ENCODE measurements around the gene FLAD1. TPM values are rescaled to one million over a fixed set of nuclear protein-coding genes. Genes with fewer than 3 reads are reported as not detected.
A peak's percentile ranks its signal among the peaks of the same experiment; 100 is the strongest.

The FLAD1 gene
- total and polyA plus RNA-seq, 2 experiments from 2014 or later, result 74.5 to 75.0 TPM

DNA sequence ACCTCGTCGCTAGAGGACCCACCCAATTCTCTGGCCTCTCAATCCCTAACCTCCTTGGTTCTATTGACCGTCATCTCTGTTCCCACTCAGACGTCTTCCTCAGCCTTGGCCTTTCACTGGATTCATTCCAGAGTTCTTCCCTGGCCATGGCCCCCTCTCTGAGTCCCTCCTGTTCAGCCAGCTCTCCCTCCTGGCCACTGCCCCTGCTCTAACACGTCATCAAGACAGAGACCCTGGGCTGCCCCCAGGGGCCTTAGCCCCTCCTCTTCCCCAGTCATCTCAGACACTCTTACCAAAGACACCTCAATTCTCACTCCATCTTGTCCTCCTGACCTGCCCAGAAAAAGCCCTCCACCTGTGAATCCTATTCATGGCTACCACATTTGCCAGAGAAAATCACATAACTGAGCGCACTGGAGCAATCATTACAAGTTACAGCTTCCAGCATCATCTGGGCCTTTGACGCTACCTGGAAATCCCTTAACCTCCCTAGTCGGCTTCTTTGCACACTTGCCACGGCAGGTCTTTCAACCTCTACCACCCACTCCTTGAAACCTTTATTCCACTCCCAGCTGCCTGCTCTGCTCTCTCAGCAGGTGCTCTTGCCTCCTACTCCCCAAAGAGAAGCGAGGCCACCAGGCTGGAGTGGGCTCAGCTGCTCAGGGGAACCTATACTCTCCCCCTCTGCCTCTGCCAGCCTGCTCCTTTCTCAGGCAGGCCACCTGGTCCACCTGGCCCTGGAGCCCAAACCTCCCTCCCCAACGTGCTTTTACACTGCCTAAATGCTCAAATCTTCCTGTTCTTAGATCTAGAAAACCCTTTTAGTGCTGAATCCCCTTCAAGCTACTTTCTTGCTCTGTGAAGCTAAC, 36.5 kb downstream of the FLAD1 start:
- Mint-ChIP-seq H3K9me3 (no peaks in the 10 kb centered on the region), H3K4me1 (peaks cover 40% of the 10 kb centered on the region), H3K4me3 (peak overlapping the region; percentile 33; the same call in 1 of the 3 replicates), H3K36me3 (ENCODE audit: low read depth) (peaks cover 17% of the 10 kb centered on the region), H3K27ac (0 out of 2 replicates have a peak overlapping the region, but pooled peaks have one; percentile 30), H3K27me3 (ENCODE audit: insufficient read depth, low read depth, poor library complexity) (peaks cover 22% of the 10 kb centered on the region)
- H3K9me2 ChIP-seq (ENCODE audit: insufficient read depth), result no peaks in the 10 kb centered on the region
- H3K36me3 ChIP-seq (ENCODE audit: insufficient read depth), result no peaks in the 10 kb centered on the region
- H3K4me2 ChIP-seq, result no peak overlapping the region
- no peak overlapping the region for H2AFZ ChIP-seq
- ATAC-seq, result no peak
- H3K79me2 ChIP-seq (replicated peaks; ENCODE audit: insufficient read depth), result no peaks in the 10 kb centered on the region
- 0 out of 2 replicates have a peak, but pooled peaks cover 3% of the 10 kb centered on the region for H4K20me1 ChIP-seq (replicated peaks; ENCODE audit: insufficient read depth)
- no peak for DNase-seq (ENCODE audit: low spot score)
- H3F3A ChIP-seq (replicated peaks; ENCODE audit: low read depth), result no peaks in the 10 kb centered on the region
- no peak overlapping the region for H3K27ac ChIP-seq (ENCODE audit: low read depth)
- no peaks in the 10 kb centered on the region for H3K27me3 ChIP-seq (ENCODE audit: insufficient read depth)
- TF ChIP-seq NANOG (IDR thresholded peaks at IDR 0.05; ENCODE audit: borderline replicate concordance), result no peak
- TF ChIP-seq CREB1 (CRISPR knock-in tag; IDR thresholded peaks at IDR 0.05; ENCODE audit: low read depth), result no peak
- TF ChIP-seq JUNB (IDR thresholded peaks at IDR 0.05; ENCODE audit: unreplicated experiment), result no peak
- peaks cover 19% of the 10 kb centered on the region for H3K4me1 ChIP-seq (ENCODE audit: insufficient read depth)
- no peak overlapping the region for H3K4me3 ChIP-seq

DNA sequence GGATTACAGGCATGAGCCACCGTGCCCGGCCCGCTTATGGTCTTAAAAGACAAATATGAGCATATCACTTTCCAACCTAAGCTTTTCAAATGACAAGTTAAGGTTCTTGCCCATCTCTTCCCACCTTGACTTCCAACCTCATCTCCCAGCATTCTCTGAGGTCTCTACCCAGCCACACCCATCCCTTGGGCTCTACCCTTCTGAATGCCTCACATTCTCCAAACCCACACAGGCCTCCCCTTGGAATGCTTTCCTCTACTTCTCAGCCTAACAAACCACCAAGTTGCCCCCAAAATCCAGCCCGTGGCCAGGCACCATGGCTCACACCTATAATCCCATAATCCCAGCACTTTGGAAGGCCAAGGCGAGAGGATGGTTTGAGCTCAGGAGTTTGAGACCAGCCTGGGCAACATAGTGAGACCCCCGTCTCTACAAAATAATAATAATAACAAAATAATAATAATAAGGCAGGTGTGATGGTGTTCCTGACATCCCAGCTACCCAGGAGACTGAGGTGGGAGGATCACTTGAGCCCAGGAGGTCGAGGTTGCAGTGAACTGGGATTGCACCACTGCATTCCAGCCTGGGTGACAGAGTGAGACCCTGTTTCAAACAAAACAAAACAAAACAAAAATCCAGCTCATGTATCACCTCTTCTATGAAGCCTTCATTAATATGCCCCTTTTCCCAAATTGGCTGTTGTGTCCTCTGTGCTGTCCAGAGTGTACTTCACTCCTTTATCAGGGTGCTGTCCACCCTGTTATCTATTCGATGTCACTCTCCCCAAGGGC, 39.2 kb downstream of the FLAD1 start:
- Histone ChIP-seq H3K4me3 (no peak overlapping the region), H4K20me1 (replicated peaks; ENCODE audit: insufficient read depth) (0 out of 2 replicates have a peak, but pooled peaks cover 3% of the 10 kb centered on the region), H3K36me3 (ENCODE audit: insufficient read depth) (no peaks in the 10 kb centered on the region), H3K27ac (ENCODE audit: low read depth) (no peak overlapping the region), H3K9me2 (ENCODE audit: insufficient read depth) (no peaks in the 10 kb centered on the region), H3K79me2 (replicated peaks; ENCODE audit: insufficient read depth) (no peaks in the 10 kb centered on the region), H3K27me3 (ENCODE audit: insufficient read depth) (no peaks in the 10 kb centered on the region), H2AFZ (no peak overlapping the region), H3F3A (replicated peaks; ENCODE audit: low read depth) (no peaks in the 10 kb centered on the region), H3K4me1 (ENCODE audit: insufficient read depth) (peaks cover 11% of the 10 kb centered on the region), H3K4me2 (no peak overlapping the region)
- H3K36me3 Mint-ChIP-seq (ENCODE audit: low read depth), result peaks cover 4% of the 10 kb centered on the region; the same call in 2 of the 3 replicates
- DNase-seq (ENCODE audit: low spot score), result no peak
- H3K4me1 Mint-ChIP-seq, result peaks cover 31% of the 10 kb centered on the region
- H3K27ac Mint-ChIP-seq, result no peak overlapping the region
- peaks cover 28% of the 10 kb centered on the region for H3K27me3 Mint-ChIP-seq (ENCODE audit: insufficient read depth, low read depth, poor library complexity)
- H3K4me3 Mint-ChIP-seq, result no peak overlapping the region
- ATAC-seq, result no peak
- H3K9me3 Mint-ChIP-seq, result no peaks in the 10 kb centered on the region
- TF ChIP-seq EZH2phosphoT487 (IDR thresholded peaks at IDR 0.05; ENCODE audit: unreplicated experiment) (no peak), CREB1 (CRISPR knock-in tag; IDR thresholded peaks at IDR 0.05; ENCODE audit: low read depth) (no peak), JUNB (IDR thresholded peaks at IDR 0.05; ENCODE audit: unreplicated experiment) (no peak), POLR2AphosphoS5 (IDR thresholded peaks at IDR 0.05; ENCODE audit: low read depth) (no peak), ZNF114 (CRISPR knock-in tag; IDR thresholded peaks at IDR 0.05) (no peak), EZH2 (IDR thresholded peaks at IDR 0.05; ENCODE audit: low read depth, unreplicated experiment) (no peak), NANOG (IDR thresholded peaks at IDR 0.05; ENCODE audit: borderline replicate concordance) (no peak), STAT1 (IDR thresholded peaks at IDR 0.05; ENCODE audit: unreplicated experiment) (no peak)
- TF ChIP-seq, protein P1, sequence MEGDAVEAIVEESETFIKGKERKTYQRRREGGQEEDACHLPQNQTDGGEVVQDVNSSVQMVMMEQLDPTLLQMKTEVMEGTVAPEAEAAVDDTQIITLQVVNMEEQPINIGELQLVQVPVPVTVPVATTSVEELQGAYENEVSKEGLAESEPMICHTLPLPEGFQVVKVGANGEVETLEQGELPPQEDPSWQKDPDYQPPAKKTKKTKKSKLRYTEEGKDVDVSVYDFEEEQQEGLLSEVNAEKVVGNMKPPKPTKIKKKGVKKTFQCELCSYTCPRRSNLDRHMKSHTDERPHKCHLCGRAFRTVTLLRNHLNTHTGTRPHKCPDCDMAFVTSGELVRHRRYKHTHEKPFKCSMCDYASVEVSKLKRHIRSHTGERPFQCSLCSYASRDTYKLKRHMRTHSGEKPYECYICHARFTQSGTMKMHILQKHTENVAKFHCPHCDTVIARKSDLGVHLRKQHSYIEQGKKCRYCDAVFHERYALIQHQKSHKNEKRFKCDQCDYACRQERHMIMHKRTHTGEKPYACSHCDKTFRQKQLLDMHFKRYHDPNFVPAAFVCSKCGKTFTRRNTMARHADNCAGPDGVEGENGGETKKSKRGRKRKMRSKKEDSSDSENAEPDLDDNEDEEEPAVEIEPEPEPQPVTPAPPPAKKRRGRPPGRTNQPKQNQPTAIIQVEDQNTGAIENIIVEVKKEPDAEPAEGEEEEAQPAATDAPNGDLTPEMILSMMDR (conservative IDR thresholded peaks at IDR 0.05; ENCODE audit: low read depth in 2 of 2), result no peak
- TF ChIP-seq, protein P2, sequence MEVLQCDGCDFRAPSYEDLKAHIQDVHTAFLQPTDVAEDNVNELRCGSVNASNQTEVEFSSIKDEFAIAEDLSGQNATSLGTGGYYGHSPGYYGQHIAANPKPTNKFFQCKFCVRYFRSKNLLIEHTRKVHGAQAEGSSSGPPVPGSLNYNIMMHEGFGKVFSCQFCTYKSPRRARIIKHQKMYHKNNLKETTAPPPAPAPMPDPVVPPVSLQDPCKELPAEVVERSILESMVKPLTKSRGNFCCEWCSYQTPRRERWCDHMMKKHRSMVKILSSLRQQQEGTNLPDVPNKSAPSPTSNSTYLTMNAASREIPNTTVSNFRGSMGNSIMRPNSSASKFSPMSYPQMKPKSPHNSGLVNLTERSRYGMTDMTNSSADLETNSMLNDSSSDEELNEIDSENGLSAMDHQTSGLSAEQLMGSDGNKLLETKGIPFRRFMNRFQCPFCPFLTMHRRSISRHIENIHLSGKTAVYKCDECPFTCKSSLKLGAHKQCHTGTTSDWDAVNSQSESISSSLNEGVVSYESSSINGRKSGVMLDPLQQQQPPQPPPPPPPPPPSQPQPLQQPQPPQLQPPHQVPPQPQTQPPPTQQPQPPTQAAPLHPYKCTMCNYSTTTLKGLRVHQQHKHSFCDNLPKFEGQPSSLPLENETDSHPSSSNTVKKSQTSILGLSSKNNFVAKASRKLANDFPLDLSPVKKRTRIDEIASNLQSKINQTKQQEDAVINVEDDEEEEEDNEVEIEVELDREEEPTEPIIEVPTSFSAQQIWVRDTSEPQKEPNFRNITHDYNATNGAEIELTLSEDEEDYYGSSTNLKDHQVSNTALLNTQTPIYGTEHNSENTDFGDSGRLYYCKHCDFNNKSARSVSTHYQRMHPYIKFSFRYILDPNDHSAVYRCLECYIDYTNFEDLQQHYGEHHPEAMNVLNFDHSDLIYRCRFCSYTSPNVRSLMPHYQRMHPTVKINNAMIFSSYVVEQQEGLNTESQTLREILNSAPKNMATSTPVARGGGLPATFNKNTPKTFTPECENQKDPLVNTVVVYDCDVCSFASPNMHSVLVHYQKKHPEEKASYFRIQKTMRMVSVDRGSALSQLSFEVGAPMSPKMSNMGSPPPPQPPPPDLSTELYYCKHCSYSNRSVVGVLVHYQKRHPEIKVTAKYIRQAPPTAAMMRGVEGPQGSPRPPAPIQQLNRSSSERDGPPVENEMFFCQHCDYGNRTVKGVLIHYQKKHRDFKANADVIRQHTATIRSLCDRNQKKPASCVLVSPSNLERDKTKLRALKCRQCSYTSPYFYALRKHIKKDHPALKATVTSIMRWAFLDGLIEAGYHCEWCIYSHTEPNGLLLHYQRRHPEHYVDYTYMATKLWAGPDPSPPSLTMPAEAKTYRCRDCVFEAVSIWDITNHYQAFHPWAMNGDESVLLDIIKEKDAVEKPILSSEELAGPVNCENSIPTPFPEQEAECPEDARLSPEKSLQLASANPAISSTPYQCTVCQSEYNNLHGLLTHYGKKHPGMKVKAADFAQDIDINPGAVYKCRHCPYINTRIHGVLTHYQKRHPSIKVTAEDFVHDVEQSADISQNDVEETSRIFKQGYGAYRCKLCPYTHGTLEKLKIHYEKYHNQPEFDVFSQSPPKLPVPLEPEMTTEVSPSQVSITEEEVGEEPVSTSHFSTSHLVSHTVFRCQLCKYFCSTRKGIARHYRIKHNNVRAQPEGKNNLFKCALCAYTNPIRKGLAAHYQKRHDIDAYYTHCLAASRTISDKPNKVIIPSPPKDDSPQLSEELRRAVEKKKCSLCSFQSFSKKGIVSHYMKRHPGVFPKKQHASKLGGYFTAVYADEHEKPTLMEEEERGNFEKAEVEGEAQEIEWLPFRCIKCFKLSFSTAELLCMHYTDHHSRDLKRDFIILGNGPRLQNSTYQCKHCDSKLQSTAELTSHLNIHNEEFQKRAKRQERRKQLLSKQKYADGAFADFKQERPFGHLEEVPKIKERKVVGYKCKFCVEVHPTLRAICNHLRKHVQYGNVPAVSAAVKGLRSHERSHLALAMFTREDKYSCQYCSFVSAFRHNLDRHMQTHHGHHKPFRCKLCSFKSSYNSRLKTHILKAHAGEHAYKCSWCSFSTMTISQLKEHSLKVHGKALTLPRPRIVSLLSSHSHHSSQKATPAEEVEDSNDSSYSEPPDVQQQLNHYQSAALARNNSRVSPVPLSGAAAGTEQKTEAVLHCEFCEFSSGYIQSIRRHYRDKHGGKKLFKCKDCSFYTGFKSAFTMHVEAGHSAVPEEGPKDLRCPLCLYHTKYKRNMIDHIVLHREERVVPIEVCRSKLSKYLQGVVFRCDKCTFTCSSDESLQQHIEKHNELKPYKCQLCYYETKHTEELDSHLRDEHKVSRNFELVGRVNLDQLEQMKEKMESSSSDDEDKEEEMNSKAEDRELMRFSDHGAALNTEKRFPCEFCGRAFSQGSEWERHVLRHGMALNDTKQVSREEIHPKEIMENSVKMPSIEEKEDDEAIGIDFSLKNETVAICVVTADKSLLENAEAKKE (CRISPR knock-in tag; IDR thresholded peaks at IDR 0.05), result no peak

Measured in GM23338 (cell line).